IPS-15b (cell line): ENCODE data around the gene UTP14A.
A peak's percentile ranks its signal among the peaks of the same experiment; 100 is the strongest.

Experiments
- H3K27me3 ChIP-seq: one replicate; pipeline ENCODE4 v1.6.1; 2013; ENCODE audit warnings: low read length; ENCODE audit not compliant: control insufficient read depth, insufficient read depth
- H3K36me3 ChIP-seq: one replicate; pipeline ENCODE4 v1.6.1; 2013; ENCODE audit warnings: low read length; ENCODE audit not compliant: control insufficient read depth, insufficient read depth
- H3K4me1 ChIP-seq: one replicate; pipeline ENCODE4 v1.6.1; 2013; ENCODE audit warnings: mild to moderate bottlenecking, low read length; ENCODE audit not compliant: control insufficient read depth, insufficient read depth
- H3K4me3 ChIP-seq: one replicate; pipeline ENCODE4 v1.5.1; 2013; ENCODE audit warnings: low read depth, low read length
- H3K9ac ChIP-seq: one replicate; pipeline ENCODE4 v1.6.1; 2013; ENCODE audit warnings: low read depth, mild to moderate bottlenecking, low read length
- H3K9me3 ChIP-seq: one replicate; pipeline ENCODE4 v1.6.1; 2013; ENCODE audit warnings: mild to moderate bottlenecking, low read length; ENCODE audit not compliant: control insufficient read depth, insufficient read depth

Gene UTP14A

DNA sequence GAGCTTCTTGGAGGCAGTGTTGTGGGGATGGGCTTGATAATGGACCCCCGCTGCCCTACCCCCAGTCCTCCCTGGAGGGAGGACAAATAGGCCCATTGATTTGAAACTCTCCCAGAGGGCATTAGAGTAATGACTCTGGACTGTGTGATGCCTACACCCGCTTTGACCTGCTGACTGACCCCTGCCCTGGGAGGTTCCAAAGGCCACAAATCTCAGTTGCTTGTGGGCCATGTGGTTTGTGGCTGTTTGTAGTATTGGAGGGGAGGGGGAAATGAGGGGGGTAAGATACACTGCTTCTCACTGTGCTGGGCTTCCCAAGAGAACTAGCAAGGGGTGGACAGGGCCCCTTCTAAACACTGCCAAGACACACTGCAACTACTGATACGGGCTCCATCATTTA, 48.8 kb downstream of the UTP14A start:
- Histone ChIP-seq H3K4me1 (peaks cover 17% of the 10 kb centered on the region), H3K36me3 (no peaks in the 10 kb centered on the region), H3K4me3 (no peak overlapping the region), H3K27me3 (peaks cover 85% of the 10 kb centered on the region), H3K9me3 (no peaks in the 10 kb centered on the region), H3K9ac (no peak overlapping the region)

DNA sequence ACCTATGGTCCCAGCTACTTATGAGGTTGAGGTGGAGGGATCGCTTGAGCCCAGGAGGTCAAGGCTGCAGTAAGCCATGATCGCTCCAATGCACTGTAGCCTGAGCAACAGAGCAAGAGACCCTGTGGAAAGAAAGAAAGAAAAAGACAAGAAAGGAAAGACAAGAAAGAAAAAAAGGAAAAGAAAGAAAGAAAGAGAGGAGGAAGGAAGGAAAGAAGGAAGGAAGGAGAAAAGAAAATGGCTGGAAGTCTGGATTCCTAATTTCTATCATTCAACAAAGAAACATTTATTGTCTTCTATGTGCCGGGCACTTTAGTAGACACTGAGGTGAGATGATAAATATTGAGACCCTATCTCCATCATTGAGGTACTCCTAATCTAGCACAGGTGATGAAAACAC, 49.7 kb downstream of the UTP14A start:
- Histone ChIP-seq H3K4me3 (no peak overlapping the region), H3K9me3 (no peaks in the 10 kb centered on the region), H3K36me3 (no peaks in the 10 kb centered on the region), H3K9ac (no peak overlapping the region), H3K4me1 (peaks cover 20% of the 10 kb centered on the region), H3K27me3 (peaks cover 85% of the 10 kb centered on the region)

DNA sequence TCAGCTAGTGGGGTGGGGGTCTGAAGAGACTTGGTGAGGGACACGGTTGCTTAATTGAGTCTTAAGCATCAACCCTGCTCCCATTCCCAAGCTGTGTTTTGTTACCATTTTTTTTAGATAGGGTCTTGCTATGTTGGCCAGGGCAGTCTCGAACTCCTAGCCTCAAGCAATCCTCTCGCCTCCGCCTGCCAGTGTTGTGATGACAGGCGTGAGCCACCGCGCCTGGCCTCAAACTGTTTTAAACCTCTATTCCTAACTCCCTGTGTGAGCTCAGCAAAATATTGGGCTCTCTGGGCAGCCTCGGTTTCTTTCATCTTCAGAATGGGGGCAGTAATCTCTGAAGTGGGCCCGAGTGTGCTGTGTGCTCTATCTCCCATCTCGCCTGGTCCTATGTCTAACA, 50.2 kb downstream of the UTP14A start:
- no peak overlapping the region for H3K9ac ChIP-seq
- no peaks in the 10 kb centered on the region for H3K36me3 ChIP-seq
- H3K9me3 ChIP-seq, result no peaks in the 10 kb centered on the region
- peak overlapping the region; percentile 63 for H3K4me3 ChIP-seq
- peaks cover 85% of the 10 kb centered on the region for H3K27me3 ChIP-seq
- H3K4me1 ChIP-seq, result peaks cover 20% of the 10 kb centered on the region

GRCh38 chrX:129956765-129957164, 50.8 kb downstream of the UTP14A start:
- Histone ChIP-seq H3K4me3 (peak overlapping the region; percentile 63), H3K27me3 (peaks cover 83% of the 10 kb centered on the region), H3K9me3 (no peaks in the 10 kb centered on the region), H3K4me1 (peaks cover 24% of the 10 kb centered on the region), H3K9ac (peak overlapping the region; percentile 24), H3K36me3 (no peaks in the 10 kb centered on the region)

DNA sequence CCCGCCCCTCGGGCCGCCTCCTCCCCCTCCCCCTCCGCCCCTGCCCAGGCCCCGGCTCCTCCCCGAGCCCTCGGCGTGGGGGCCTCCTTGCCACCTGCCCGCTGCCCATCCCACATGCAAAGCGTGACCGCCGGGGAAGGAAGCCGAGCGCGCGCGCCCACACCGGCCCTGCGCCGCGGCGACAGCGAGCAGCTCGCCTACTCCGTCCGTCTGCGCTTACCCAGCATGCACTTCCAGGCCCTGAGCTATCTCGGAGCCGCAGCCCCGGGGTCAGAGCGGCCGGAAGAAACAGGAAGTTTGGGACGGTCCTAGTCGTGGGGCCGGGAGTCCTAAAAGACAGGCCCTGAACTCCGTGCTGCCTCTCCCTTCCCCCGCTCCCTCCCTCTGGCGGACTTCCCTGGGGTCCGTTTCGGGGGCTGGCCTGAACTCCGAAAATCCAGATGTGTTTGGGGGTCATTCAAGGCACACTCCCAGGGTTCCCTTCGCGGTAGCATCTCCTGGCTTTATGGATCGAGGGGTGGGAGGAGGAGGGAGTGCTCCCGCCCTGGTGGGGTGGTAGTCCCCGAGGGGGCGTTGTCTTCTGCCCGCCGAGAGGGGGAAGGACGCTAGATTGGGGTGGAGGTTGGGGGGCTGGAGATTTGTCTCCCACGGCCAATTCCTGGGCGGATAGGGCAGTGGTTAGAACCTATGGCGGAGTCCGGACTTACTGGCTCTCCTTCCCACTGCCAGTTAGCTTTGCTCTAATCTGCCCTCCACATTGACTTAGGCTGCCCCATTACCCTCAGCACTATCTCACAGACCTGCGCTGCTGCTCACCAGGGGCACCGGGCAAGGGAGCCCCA, 51.5 kb downstream of the UTP14A start:
- peak overlapping the region; percentile 63 for H3K4me3 ChIP-seq
- H3K27me3 ChIP-seq, result peaks cover 82% of the 10 kb centered on the region
- H3K4me1 ChIP-seq, result peaks cover 25% of the 10 kb centered on the region

DNA sequence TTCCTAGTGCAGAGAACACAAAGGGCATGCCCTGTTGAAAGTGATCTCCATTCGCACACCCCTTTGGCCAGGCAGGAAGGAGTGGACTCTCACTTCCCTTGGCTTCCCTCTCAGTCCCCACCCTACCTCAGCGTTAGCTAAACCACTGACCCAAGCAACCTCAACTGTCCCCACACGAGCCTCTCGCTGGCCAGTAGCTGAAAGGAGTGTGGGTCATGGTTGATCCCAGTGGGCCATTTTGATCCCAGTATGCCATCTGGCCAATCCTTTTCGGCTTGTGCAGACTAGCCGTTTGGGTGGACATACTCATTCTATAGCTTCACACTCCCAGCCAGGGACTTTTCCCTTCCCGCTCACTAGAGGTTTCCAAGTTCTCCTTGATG, 52.1 kb downstream of the UTP14A start:
- H3K9ac ChIP-seq, result no peak overlapping the region
- peaks cover 25% of the 10 kb centered on the region for H3K4me1 ChIP-seq
- peaks cover 88% of the 10 kb centered on the region for H3K27me3 ChIP-seq

More for the DNA sequence above, 51.5 kb downstream of the UTP14A start:
- no peaks in the 10 kb centered on the region for H3K36me3 ChIP-seq
- no peaks in the 10 kb centered on the region for H3K9me3 ChIP-seq
- no peak overlapping the region for H3K9ac ChIP-seq

DNA sequence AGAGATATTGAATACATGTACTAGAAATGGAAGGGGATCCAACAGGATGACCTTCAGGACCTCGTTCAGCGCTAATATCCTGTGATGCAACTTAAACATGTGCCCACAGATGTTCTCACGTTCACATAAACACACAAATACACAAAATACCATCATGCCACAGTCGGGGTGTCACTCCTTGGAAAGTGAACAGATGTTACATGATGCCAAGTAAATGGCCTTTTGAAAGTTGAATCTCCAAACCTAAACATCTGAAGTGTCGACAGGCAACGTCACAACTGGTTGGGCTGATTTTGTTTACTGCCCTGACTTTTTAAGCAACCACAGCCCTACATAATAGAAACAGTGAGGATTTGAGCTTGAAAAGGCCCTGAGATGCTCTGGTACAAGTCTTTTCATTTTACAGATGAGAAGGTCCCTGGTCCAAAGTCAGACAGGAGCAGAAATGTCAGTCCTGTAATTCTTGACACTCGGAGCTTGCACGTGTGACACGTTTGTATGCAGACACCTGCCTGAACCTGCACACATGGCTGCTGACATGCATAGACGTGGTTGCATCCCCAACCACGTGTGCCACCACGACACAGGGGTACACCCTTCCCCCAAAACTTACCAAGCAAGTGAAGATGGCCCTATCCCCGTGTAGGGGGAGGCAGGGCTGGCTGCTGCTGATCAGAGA, 53.0 kb downstream of the UTP14A start:
- Histone ChIP-seq H3K27me3 (peaks cover 89% of the 10 kb centered on the region), H3K4me1 (peaks cover 20% of the 10 kb centered on the region), H3K9me3 (no peaks in the 10 kb centered on the region), H3K36me3 (no peaks in the 10 kb centered on the region), H3K9ac (no peak overlapping the region), H3K4me3 (peak overlapping the region; percentile 39)

More for the DNA sequence above, 52.1 kb downstream of the UTP14A start:
- Histone ChIP-seq H3K36me3 (no peaks in the 10 kb centered on the region), H3K4me3 (peak overlapping the region; percentile 63), H3K9me3 (no peaks in the 10 kb centered on the region)

DNA sequence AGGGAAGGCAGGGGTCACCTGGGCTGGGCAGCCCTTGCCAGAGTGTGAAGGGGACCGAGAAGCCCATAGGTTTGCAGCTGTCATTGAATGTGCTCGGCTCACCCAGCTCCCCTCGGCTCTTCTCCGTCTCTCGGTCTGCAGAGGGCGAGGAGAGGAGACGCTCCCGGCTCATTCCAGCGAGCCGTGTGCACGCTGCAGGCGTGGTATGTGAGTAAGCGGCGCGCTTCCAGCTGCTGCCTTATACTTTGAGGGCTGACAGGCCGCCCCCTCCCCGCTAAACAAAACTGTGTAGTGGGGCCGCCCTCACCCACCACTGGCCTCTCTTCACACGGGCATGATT, 53.5 kb downstream of the UTP14A start:
- H3K9ac ChIP-seq, result no peak overlapping the region
- peaks cover 85% of the 10 kb centered on the region for H3K27me3 ChIP-seq
- H3K4me1 ChIP-seq, result peaks cover 17% of the 10 kb centered on the region
- no peaks in the 10 kb centered on the region for H3K9me3 ChIP-seq
- peak overlapping the region; percentile 39 for H3K4me3 ChIP-seq
- no peaks in the 10 kb centered on the region for H3K36me3 ChIP-seq

DNA sequence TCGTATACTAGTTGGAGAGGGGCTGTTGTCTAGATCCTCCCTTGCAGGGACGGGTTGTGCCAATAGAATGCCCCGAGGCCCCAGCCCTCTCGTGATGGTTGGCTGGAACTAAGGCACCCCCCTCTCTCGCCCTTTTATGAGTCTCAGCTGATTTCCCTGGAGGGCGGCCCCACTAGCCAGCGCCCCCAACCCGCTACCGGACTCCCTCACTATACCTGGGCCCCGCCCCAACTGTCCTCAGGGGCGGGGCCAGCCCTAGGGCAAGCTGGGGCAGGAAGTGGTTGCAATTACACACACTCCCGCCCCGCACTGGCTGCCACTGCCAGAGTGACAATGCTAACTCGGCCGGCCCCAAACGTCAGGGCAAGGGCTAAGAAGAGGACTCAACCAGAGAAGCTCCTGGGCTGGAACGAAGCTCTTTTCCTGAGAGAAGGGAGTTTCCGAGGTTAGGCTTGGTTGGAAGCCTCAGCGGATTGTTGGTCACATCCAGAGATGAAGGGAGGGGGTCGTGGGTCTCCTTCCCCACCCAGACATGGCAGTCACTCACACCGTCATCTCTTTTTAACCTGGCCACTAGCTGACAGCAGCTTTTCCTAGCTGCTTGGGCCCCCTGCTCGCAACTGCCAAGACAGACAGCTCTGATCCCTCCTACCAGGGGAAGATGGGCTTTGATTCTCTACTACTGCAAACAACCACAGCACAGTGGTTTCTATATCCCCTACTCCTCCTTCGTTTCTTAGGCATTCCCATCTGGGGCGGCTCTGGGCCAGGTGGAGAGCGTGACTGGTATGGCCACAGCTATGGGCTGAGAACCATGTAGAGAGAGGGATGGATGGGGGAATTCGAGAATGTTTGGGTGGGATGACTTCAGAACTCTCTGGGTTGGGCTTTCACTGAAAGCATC, 55.5 kb downstream of the UTP14A start:
- Histone ChIP-seq H3K9me3 (no peaks in the 10 kb centered on the region), H3K4me1 (peaks cover 15% of the 10 kb centered on the region), H3K27me3 (peaks cover 80% of the 10 kb centered on the region), H3K36me3 (no peaks in the 10 kb centered on the region), H3K4me3 (peak overlapping the region; percentile 75), H3K9ac (peak overlapping the region; percentile 47)

DNA sequence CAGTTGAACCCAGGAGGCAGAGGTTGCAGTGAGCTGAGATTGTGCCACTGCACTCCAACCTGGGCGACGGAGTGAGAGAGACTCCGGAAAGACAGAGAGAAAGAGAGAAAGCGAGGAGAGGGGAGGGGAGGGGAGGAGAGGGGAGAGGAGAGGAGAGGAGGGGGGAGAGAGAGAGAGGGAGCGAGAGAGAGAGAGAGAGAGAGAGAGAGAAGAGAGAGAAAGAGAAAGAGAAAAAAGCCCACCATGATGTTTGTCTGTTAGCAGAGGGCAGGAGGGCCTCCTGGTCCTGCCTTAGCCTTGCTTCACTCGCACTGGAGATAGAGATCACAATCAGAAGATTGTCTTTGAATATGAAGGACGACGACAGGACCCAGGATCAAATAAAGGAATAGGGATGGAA, 57.8 kb downstream of the UTP14A start:
- no peaks in the 10 kb centered on the region for H3K36me3 ChIP-seq
- H3K9me3 ChIP-seq, result no peaks in the 10 kb centered on the region
- H3K4me1 ChIP-seq, result peaks cover 9% of the 10 kb centered on the region
- no peak overlapping the region for H3K9ac ChIP-seq
- no peak overlapping the region for H3K4me3 ChIP-seq
- H3K27me3 ChIP-seq, result peaks cover 64% of the 10 kb centered on the region

DNA sequence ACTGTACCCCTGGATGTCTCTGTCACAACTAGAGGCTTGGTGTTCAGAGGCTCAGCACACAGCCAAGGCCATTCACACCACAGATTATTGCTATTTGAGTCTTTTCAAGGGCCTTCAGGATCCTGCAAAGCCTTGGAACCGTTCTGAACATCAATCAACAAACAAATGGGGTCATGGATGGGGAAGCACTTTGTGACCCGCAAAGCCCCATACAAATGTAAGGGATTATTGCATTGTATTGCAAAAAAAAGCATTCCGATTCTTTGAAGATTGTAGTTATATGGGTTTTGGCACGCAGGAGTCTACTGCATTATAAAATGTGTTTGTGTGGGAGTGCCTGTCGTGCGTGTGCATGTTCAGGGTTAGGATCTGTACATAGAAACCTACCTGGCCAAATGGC, 59.2 kb downstream of the UTP14A start:
- Histone ChIP-seq H3K4me3 (no peak overlapping the region), H3K9ac (no peak overlapping the region), H3K9me3 (no peaks in the 10 kb centered on the region), H3K4me1 (peaks cover 5% of the 10 kb centered on the region), H3K36me3 (no peaks in the 10 kb centered on the region), H3K27me3 (peaks cover 50% of the 10 kb centered on the region)
